Epithelial cell of esophagus (primary cell): ENCODE results near the gene PKD2L1.
A peak's percentile ranks its signal among the peaks of the same experiment; 100 is the strongest.

Source experiments
- DNase-seq: peaks from one replicate; pipeline ENCODE4 v3.0.0; 2010; ENCODE audit warnings: low read depth
- H3K4me3 ChIP-seq: 2 replicates; pipeline ENCODE4 v1.5.1; 2011; ENCODE audit warnings: mild to moderate bottlenecking, low read length, control low read depth
- CTCF ChIP-seq: IDR thresholded peaks from 2 replicates; pipeline ENCODE4 v1.5.1; 2011; ENCODE audit warnings: low read depth, mild to moderate bottlenecking, low read length, control low read depth, inconsistent platforms; ENCODE audit not compliant: insufficient read depth; ENCODE audit errors: missing control alignments

The PKD2L1 gene

GRCh38 chr10:100353770-100354485, 23.9 kb upstream of the PKD2L1 start:
- no peak overlapping the region for H3K4me3 ChIP-seq

GRCh38 chr10:100350914-100351485, 21.0 kb upstream of the PKD2L1 start:
- no peak for DNase-seq
- TF ChIP-seq CTCF, result no peak
- peak overlapping the region; percentile 91 for H3K4me3 ChIP-seq

More at GRCh38 chr10:100353770-100354485, 23.9 kb upstream of the PKD2L1 start:
- no peak for DNase-seq
- no peak for TF ChIP-seq CTCF

GRCh38 chr10:100349672-100350071, 19.6 kb upstream of the PKD2L1 start:
- DNase-seq, result no peak
- H3K4me3 ChIP-seq, result peak overlapping the region; percentile 91
- TF ChIP-seq CTCF, result no peak

DNA sequence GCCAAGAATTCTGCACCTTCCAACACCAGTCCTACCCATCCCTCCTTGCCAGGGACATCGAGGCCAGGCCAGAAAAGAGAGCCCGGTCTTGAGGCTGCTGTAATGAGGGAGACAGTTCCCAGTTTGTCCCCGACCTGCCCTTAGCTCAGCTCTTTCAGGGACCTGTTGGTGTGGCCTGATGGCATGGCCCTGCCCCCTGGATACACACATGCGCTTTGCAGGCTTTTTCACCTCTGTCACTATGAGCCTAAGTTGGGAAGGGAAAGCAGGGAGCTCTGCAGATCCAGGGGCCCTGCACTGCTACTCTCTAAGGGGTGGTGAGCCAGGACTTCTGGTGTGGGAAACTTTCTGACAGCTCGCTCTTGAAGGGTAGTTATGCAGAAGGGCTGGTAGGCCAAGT, 19.1 kb upstream of the PKD2L1 start:
- H3K4me3 ChIP-seq, result peak overlapping the region; percentile 91
- no peak for TF ChIP-seq CTCF
- no peak for DNase-seq

DNA sequence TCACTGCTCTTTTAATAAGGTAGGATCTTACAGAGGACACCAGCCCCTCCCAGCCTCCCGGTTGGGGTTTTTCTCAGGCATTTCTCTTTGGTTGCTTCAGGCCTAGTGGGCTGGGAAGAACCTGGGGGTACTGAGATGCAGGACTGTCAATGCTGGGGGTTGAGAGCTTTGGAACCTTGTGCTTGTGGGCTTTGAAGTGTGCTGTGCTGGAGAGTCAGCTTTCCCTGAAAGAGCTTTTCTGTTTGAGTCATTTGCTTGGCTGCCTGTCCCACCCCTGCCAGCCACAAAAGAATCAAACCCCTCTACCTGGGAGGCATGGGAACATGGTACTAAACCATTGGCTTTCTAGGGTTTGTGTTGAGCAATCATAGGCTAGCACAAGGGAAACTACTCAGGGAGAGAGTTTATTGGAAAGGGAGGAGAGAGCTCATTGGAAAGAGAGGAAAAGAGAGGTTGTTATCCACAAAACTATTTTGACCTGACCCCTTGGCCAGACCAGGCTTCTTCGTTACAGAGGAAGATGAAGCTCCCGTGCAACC, 18.4 kb upstream of the PKD2L1 start:
- no peak for TF ChIP-seq CTCF
- peak; percentile 30 for DNase-seq
- H3K4me3 ChIP-seq, result peak overlapping the region; percentile 91

DNA sequence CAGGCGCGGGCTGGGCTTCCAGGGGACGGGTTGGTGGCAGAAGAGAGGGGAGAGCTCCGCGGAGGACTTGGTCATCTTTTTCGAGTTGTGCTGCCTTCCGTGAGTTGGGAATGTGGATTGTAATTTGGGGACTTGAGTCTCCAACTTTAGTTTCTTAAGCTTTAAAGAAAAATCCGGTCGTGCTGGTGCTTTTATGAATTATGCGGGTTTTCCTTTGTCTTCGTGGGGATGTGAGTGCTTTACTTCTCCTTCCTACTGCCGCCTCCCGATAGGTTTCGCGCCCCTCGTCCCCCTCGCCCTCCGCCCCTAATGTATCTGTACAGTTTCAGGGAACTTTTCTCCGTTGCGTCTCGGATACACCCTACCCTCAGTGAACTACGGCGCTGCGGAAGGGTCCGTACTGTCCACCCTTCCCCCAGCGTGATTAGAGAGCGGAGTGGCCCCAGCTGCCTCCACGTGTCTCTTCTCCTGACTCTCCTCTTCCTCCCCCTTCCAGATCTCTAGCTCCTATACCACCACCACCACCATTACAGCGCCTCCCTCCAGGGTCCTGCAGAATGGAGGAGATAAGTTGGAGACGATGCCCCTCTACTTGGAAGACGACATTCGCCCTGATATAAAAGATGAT, 17.7 kb upstream of the PKD2L1 start:
- H3K4me3 ChIP-seq, result peak overlapping the region; percentile 91
- DNase-seq, result no peak
- TF ChIP-seq CTCF, result no peak
